Colonic mucosa (tissue), 4 donors: Measurements from ENCODE around the gene CLEC4D. TPM values are rescaled to one million over a fixed set of nuclear protein-coding genes. Genes with fewer than 3 reads are reported as not detected.
"Not testable (repeated sequence)": the region's sequence is repeated elsewhere in the genome, so short reads cannot be mapped to it uniquely, and the experiment has no call there.

ENCODE experiments used
- DNase-seq: peaks from one replicate; pipeline ENCODE4 v3.0.0-alpha.2; 2020
- H3K27ac ChIP-seq: fragments of 200-600 bp; one replicate; pipeline ENCODE4 v1.8.0; 2021
- H3K27me3 ChIP-seq: fragments of 200-600 bp; one replicate; pipeline ENCODE4 v1.8.0; 2021
- H3K36me3 ChIP-seq: fragments of 200-600 bp; one replicate; pipeline ENCODE4 v1.8.0; 2021
- H3K4me1 ChIP-seq: fragments of 200-600 bp; one replicate; pipeline ENCODE4 v1.8.0; 2021; ENCODE audit warnings: mild to moderate bottlenecking
- H3K4me3 ChIP-seq: fragments of 200-600 bp; one replicate; pipeline ENCODE4 v1.8.0; 2021
- H3K9ac ChIP-seq, 2 donors: one replicate each; pipeline ENCODE4 v1.7.0; 2013; ENCODE audit warnings: control low read depth in 2 of 2, low read depth in 2 of 2, low read length in 2 of 2
- H3K9me3 ChIP-seq: fragments of 200-600 bp; one replicate; pipeline ENCODE4 v1.8.0; 2021
- CTCF ChIP-seq: fragments of 200-600 bp; IDR thresholded peaks from one replicate; pipeline ENCODE4 v1.8.0; 2022; ENCODE audit warnings: antibody characterized with exemption, mild to moderate bottlenecking
- intact Hi-C: fragments of 100-400 bp; cut with DNase I; formaldehyde crosslinking; loops from one replicate; pipeline ENCODE4 v1.14.1; 2022
- total RNA-seq, 2 donors: library from RNA; stranded (reverse); fragmentation: NEBNext Ultra II Directional in 1 of 2; extraction: Animal tissue kit (Norgen Biotek cat#: 25700) in 1 of 2; gene quantifications; one replicate each; pipeline ENCODE4 v1.2.1, GENCODE V29; 2021
- donor health status: healthy.
- donor health status: DM: no; HTN: no; CAD: no.
- donor health status: DM: no; HTN: no; CAD: no.

CLEC4D gene
- total RNA-seq, 2 donors from 2014 or later: 0.16 TPM; not detected in 1

GRCh38 chr12:8561011-8561410, 47.7 kb downstream of the CLEC4D start:
- TF ChIP-seq CTCF: no peak
- no peaks in the 10 kb centered on the region for H3K9me3 ChIP-seq
- H3K36me3 ChIP-seq: no peaks in the 10 kb centered on the region
- no peak overlapping the region for H3K4me3 ChIP-seq
- H3K4me1 ChIP-seq: no peaks in the 10 kb centered on the region
- H3K27me3 ChIP-seq: no peaks in the 10 kb centered on the region
- H3K27ac ChIP-seq: no peak overlapping the region
- intact Hi-C loops: no loop called here
- DNase-seq: no peak
- H3K9ac ChIP-seq: no peak overlapping the region

- intact Hi-C loops: no loop called here
- Histone ChIP-seq H3K27me3 (no peaks in the 10 kb centered on the region), H3K9ac (no peak overlapping the region), H3K9me3 (no peaks in the 10 kb centered on the region), H3K4me3 (no peak overlapping the region), H3K4me1 (no peaks in the 10 kb centered on the region), H3K36me3 (no peaks in the 10 kb centered on the region), H3K27ac (no peak overlapping the region)
- no peak for TF ChIP-seq CTCF
- no peak for DNase-seq
Measured at GRCh38 chr12:8562310-8562709, 49.0 kb downstream of the CLEC4D start.

- no peaks in the 10 kb centered on the region for H3K27me3 ChIP-seq
- H3K36me3 ChIP-seq: no peaks in the 10 kb centered on the region
- H3K4me3 ChIP-seq: no peak overlapping the region
- TF ChIP-seq CTCF: no peak
- no peak for DNase-seq
- intact Hi-C loops: no loop called here
- H3K27ac ChIP-seq: no peak overlapping the region
- no peak overlapping the region for H3K9ac ChIP-seq
- H3K4me1 ChIP-seq: no peaks in the 10 kb centered on the region
- H3K9me3 ChIP-seq: no peaks in the 10 kb centered on the region
Measured at GRCh38 chr12:8563356-8563755, 50.1 kb downstream of the CLEC4D start.

GRCh38 chr12:8564656-8565055, 51.4 kb downstream of the CLEC4D start:
- intact Hi-C loops: no loop called here
- Histone ChIP-seq H3K4me1 (no peaks in the 10 kb centered on the region), H3K36me3 (no peaks in the 10 kb centered on the region), H3K27ac (no peak overlapping the region), H3K27me3 (no peaks in the 10 kb centered on the region), H3K9me3 (no peaks in the 10 kb centered on the region), H3K4me3 (no peak overlapping the region), H3K9ac (no peak overlapping the region)
- no peak for TF ChIP-seq CTCF
- no peak for DNase-seq

- H3K4me1 ChIP-seq, H3K27me3 ChIP-seq, H3K9me3 ChIP-seq, DNase-seq, intact Hi-C loops, H3K9ac ChIP-seq, H3K36me3 ChIP-seq, H3K27ac ChIP-seq, H3K4me3 ChIP-seq: not testable (repeated sequence)
Measured at GRCh38 chr12:8566052-8566451, 52.7 kb downstream of the CLEC4D start.

GRCh38 chr12:8566525-8566924, 53.2 kb downstream of the CLEC4D start:
- no peak for TF ChIP-seq CTCF
- intact Hi-C loops: no loop called here
- no peak overlapping the region for H3K27ac ChIP-seq

More at GRCh38 chr12:8566525-8566924, 53.2 kb downstream of the CLEC4D start:
- Histone ChIP-seq H3K9ac (no peak overlapping the region), H3K27me3 (no peaks in the 10 kb centered on the region), H3K4me1 (no peaks in the 10 kb centered on the region), H3K4me3 (no peak overlapping the region), H3K36me3 (no peaks in the 10 kb centered on the region), H3K9me3 (no peaks in the 10 kb centered on the region)
- DNase-seq: no peak

Other genes starting within 250 kb of the CLEC4D start
- gene CLEC6A, start 57.5 kb upstream of the CLEC4D start, total RNA-seq: not detected
- gene CLEC4E, start 27.4 kb downstream of the CLEC4D start, total RNA-seq: 1 to 10 TPM in 1 of 2 donors, not detected in 1; 1.5 TPM
- gene AICDA, start 99.4 kb downstream of the CLEC4D start, total RNA-seq: not detected
- 10 to 100 TPM in 1 of 2 donors, 1 to 10 TPM in 1; 4.6 to 12.1 TPM for gene MFAP5, start 149.3 kb downstream of the CLEC4D start, total RNA-seq
- 1 to 10 TPM; 4.3 to 6.0 TPM for gene RIMKLB, start 184.5 kb downstream of the CLEC4D start, total RNA-seq